Activated CD8-positive, alpha-beta T cell treated with anti-CD3 and anti-CD28 coated beads, Interleukin-2, amount 10 ng/mL, durations not matched to agents 7 days and 5 days (primary cell): ENCODE results near the gene SPPL3. TPM values are rescaled to one million over a fixed set of nuclear protein-coding genes. Genes with fewer than 3 reads are reported as not detected.

Experiments used
- ATAC-seq: fragments of 150-1000 bp; cut with Tn5 transposase; one replicate; pipeline ENCODE4 v1.10.0; 2021; ENCODE audit warnings: moderate library complexity
- CTCF ChIA-PET: fragments of 350-600 bp; sonication (Branson Sonifier 250); formaldehyde crosslinking; loops from one replicate; lab custom pipeline; 2021; ENCODE audit warnings: antibody characterized with exemption; lab: Charles Lee
- POLR2A ChIA-PET: fragments of 350-600 bp; sonication (Branson Sonifier 250); formaldehyde crosslinking; loops from one replicate; lab custom pipeline; 2021; ENCODE audit warnings: antibody characterized with exemption; lab: Charles Lee
- DNase-seq: peaks from one replicate; pipeline ENCODE4 v3.0.0-alpha.2; 2020
- H3K27ac Mint-ChIP-seq: one replicate; pipeline ENCODE4 v1.8.0; 2021; ENCODE audit warnings: mild to moderate bottlenecking, mixed read lengths
- H3K27me3 Mint-ChIP-seq: one replicate; pipeline ENCODE4 v1.8.0; 2021; ENCODE audit warnings: low read depth, mixed read lengths
- H3K36me3 Mint-ChIP-seq: one replicate; pipeline ENCODE4 v1.8.0; 2021; ENCODE audit warnings: low read depth, mixed read lengths
- H3K4me1 Mint-ChIP-seq: one replicate; pipeline ENCODE4 v1.8.0; 2021; ENCODE audit warnings: low read depth, mixed read lengths
- H3K4me3 Mint-ChIP-seq: one replicate; pipeline ENCODE4 v1.8.0; 2021; ENCODE audit warnings: mild to moderate bottlenecking, mixed read lengths
- H3K9me3 Mint-ChIP-seq: one replicate; pipeline ENCODE4 v1.8.0; 2022; ENCODE audit warnings: mixed read lengths; ENCODE audit not compliant: insufficient read depth
- total RNA-seq, 2 experiments: library from RNA; stranded (reverse); gene quantifications; one replicate each; pipeline ENCODE4 v1.2.3, GENCODE V29; 2021

The SPPL3 gene
- total RNA-seq, 2 experiments from 2014 or later, result 23.3 to 27.8 TPM

DNA sequence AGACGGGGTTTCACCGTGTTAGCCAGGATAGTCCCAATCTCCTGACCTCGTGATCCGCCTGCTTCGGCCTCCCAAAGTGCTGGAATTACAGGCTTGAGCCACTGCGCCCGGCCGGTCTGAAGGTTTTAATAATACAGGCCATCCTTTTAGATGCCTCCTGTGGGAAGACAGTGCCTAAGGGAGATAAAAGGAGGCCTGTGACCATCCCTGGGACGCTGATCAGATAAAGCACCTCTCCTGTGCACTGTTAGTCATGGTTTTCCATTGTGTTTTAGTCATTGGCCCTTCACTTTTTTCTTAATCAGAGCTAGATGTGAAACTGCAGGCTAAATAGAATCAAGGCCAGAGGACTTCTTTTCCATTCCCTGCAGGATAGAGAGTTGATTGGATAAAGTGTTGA lies 186.1 kb downstream of the SPPL3 start:
- H3K4me3 Mint-ChIP-seq, result no peak overlapping the region
- H3K36me3 Mint-ChIP-seq, result peaks cover 61% of the 10 kb centered on the region
- peaks cover 30% of the 10 kb centered on the region for H3K4me1 Mint-ChIP-seq
- peak overlapping the region; percentile 77 for H3K27ac Mint-ChIP-seq
- DNase-seq (no peak), ATAC-seq (no peak)
- H3K27me3 Mint-ChIP-seq, result no peaks in the 10 kb centered on the region
- H3K9me3 Mint-ChIP-seq, result no peaks in the 10 kb centered on the region
- POLR2A ChIA-PET, result no interaction called here
- CTCF ChIA-PET, result interaction anchor here (1.2 kb wide), 1 partner anchor 42 kb away, joined by 3 read pairs; no protein-coding TSS in a partner anchor

GRCh38 chr12:120713861-120714482 lies 190.2 kb downstream of the SPPL3 start:
- Mint-ChIP-seq H3K36me3 (peaks cover 37% of the 10 kb centered on the region), H3K4me3 (no peak overlapping the region), H3K9me3 (no peaks in the 10 kb centered on the region), H3K27ac (no peak overlapping the region), H3K27me3 (no peaks in the 10 kb centered on the region), H3K4me1 (peaks cover 46% of the 10 kb centered on the region)
- CTCF ChIA-PET, result interaction anchor here (0.6 to 2.5 kb wide), 7 partner anchors 11 to 131 kb away, joined by 3 to 15 read pairs (median 4); partner anchors contain the start of gene ACADS
- POLR2A ChIA-PET, result no interaction called here
- peak; percentile 62 for ATAC-seq
- peak; percentile 88 for DNase-seq

- Mint-ChIP-seq H3K4me3 (peak overlapping the region; percentile 87), H3K27ac (no peak overlapping the region), H3K4me1 (peaks cover 37% of the 10 kb centered on the region), H3K9me3 (no peaks in the 10 kb centered on the region), H3K27me3 (no peaks in the 10 kb centered on the region), H3K36me3 (peaks cover 27% of the 10 kb centered on the region)
- no peak for DNase-seq
- no peak for ATAC-seq
- ChIA-PET CTCF (interaction anchor here (1.6 to 5.5 kb wide), 5 partner anchors 10 to 130 kb away, joined by 4 to 55 read pairs (median 9); partner anchors contain the start of gene MLEC), POLR2A (no interaction called here)
These were observed 191.5 kb downstream of the SPPL3 start for GRCh38 chr12:120712610-120713009.

Other genes with a start within 250 kb of the SPPL3 start
- 100 to 1,000 TPM in 1 of 2 experiments, 10 to 100 TPM in 1; 95.0 to 102 TPM for gene MLEC, start 217.2 kb downstream of the SPPL3 start, total RNA-seq
- 10 to 100 TPM; 18.5 to 18.9 TPM for gene UNC119B, start 193.9 kb downstream of the SPPL3 start, total RNA-seq
- 10 to 100 TPM; 18.6 to 19.1 TPM for gene ACADS, start 178.5 kb downstream of the SPPL3 start, total RNA-seq
- not detected for gene HNF1A, start 74.2 kb upstream of the SPPL3 start, total RNA-seq
- 10 to 100 TPM; 19.0 to 23.3 TPM for gene C12orf43, start 112.1 kb upstream of the SPPL3 start, total RNA-seq
- gene OASL, start 134.9 kb upstream of the SPPL3 start, total RNA-seq, result 10 to 100 TPM; 29.2 to 33.5 TPM
- 1 to 10 TPM; 8.9 to 9.7 TPM for gene P2RX7, start 228.5 kb upstream of the SPPL3 start, total RNA-seq